ENCODE data around the gene ARL6IP1.

The ARL6IP1 gene

DNA sequence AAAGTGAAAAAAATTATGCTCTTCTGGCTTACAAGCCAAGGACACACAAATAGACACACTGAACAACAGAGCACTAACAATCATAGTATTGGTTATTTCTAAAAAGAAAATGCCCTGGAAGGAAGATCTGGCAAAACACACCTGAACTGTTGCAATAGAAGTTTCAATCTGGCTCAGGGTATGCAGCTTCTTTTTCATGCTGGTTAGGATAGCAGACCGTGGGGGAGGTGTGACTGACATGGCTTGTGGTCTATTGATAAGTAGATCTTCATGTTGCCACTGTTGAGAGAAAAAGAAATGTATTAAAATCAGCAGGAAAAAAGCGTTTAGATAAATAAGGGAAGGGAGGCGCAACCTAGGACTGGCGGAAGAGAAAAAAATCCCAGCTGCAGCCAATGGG is 26.5 kb upstream of the ARL6IP1 start:
- H3K4me1 ChIP-seq (ENCODE audit: control insufficient read depth, insufficient read depth, low read length), result peaks cover 3% of the 10 kb centered on the region
- H3K9ac ChIP-seq (ENCODE audit: low read depth, low read length), result no peak overlapping the region
- H3K27me3 ChIP-seq (ENCODE audit: control insufficient read depth, insufficient read depth, low read length), result no peaks in the 10 kb centered on the region
- no peaks in the 10 kb centered on the region for H3K9me3 ChIP-seq (ENCODE audit: control insufficient read depth, insufficient read depth, low read length)
- peaks cover 18% of the 10 kb centered on the region for H3K36me3 ChIP-seq (ENCODE audit: control insufficient read depth, insufficient read depth, low read length)
- H3K4me3 ChIP-seq (ENCODE audit: low read depth, low read length), result no peak overlapping the region

DNA sequence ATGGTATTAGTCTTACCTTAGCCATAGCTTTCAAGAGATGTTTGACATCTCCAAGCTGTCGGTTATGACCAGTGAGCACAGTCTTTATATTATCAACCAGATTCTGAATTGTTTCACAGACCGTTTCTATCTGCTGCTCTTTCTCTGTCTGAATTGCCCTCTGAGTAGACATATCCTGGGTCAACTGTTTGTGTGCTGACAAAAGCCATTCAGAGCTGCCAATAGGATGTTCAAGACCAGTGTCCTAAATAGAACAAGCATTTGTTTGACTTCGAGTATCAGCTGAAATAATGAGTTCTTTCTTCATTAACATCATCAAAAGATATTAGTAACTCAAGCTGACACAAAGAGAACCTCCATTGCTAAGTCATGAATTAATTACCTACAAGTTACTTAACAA is 14.9 kb upstream of the ARL6IP1 start:
- Histone ChIP-seq H3K36me3 (ENCODE audit: control insufficient read depth, insufficient read depth, low read length) (peaks cover 36% of the 10 kb centered on the region), H3K27me3 (ENCODE audit: control insufficient read depth, insufficient read depth, low read length) (no peaks in the 10 kb centered on the region)

GRCh38 chr16:18811925-18812324 is 10.6 kb upstream of the ARL6IP1 start:
- no peaks in the 10 kb centered on the region for H3K27me3 ChIP-seq (ENCODE audit: control insufficient read depth, insufficient read depth, low read length)
- H3K36me3 ChIP-seq (ENCODE audit: control insufficient read depth, insufficient read depth, low read length), result peaks cover 31% of the 10 kb centered on the region
- no peak overlapping the region for H3K9ac ChIP-seq (ENCODE audit: low read depth, low read length)
- H3K4me1 ChIP-seq (ENCODE audit: control insufficient read depth, insufficient read depth, low read length), result no peaks in the 10 kb centered on the region
- no peaks in the 10 kb centered on the region for H3K9me3 ChIP-seq (ENCODE audit: control insufficient read depth, insufficient read depth, low read length)
- no peak overlapping the region for H3K4me3 ChIP-seq (ENCODE audit: low read depth, low read length)

More for the DNA sequence above, 14.9 kb upstream of the ARL6IP1 start:
- H3K4me3 ChIP-seq (ENCODE audit: low read depth, low read length), result no peak overlapping the region
- H3K9me3 ChIP-seq (ENCODE audit: control insufficient read depth, insufficient read depth, low read length), result no peaks in the 10 kb centered on the region
- no peaks in the 10 kb centered on the region for H3K4me1 ChIP-seq (ENCODE audit: control insufficient read depth, insufficient read depth, low read length)
- no peak overlapping the region for H3K9ac ChIP-seq (ENCODE audit: low read depth, low read length)

- H3K4me3 ChIP-seq (ENCODE audit: low read depth, low read length), result no peak overlapping the region
- no peak overlapping the region for H3K9ac ChIP-seq (ENCODE audit: low read depth, low read length)
- H3K36me3 ChIP-seq (ENCODE audit: control insufficient read depth, insufficient read depth, low read length), result peaks cover 22% of the 10 kb centered on the region
- peaks cover 3% of the 10 kb centered on the region for H3K4me1 ChIP-seq (ENCODE audit: control insufficient read depth, insufficient read depth, low read length)
- H3K9me3 ChIP-seq (ENCODE audit: control insufficient read depth, insufficient read depth, low read length), result no peaks in the 10 kb centered on the region
- H3K27me3 ChIP-seq (ENCODE audit: control insufficient read depth, insufficient read depth, low read length), result no peaks in the 10 kb centered on the region
Measured at GRCh38 chr16:18809165-18809564, 7.8 kb upstream of the ARL6IP1 start.

DNA sequence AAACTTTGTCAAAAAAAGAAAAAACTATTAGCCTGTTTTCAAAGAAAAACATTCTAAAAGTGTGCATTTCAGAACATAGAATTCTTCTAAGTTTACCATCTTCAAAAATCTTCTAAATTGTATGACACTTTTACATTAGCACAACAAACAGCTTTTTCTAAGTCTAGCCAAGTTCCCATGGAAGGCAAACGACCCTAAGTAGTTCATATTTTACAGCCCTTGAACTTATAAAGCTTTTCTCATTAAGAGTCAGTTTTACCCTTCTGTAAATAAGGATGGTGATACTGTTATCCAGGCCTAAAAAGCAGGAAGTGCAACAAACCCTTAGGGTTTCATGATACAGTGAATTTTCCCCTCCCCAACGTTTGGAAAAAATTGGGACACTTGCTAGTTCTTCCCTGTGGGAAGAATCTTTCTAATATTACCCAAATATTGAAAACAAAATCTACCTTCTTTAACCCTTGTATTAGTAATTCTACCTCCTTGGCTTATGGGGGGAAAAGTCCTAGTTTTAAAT is 4.0 kb upstream of the ARL6IP1 start:
- H3K27me3 ChIP-seq (ENCODE audit: control insufficient read depth, insufficient read depth, low read length), result no peaks in the 10 kb centered on the region
- H3K4me3 ChIP-seq (ENCODE audit: low read depth, low read length), result no peak overlapping the region
- no peak overlapping the region for H3K9ac ChIP-seq (ENCODE audit: low read depth, low read length)
- peaks cover 12% of the 10 kb centered on the region for H3K36me3 ChIP-seq (ENCODE audit: control insufficient read depth, insufficient read depth, low read length)
- H3K9me3 ChIP-seq (ENCODE audit: control insufficient read depth, insufficient read depth, low read length), result no peaks in the 10 kb centered on the region
- H3K4me1 ChIP-seq (ENCODE audit: control insufficient read depth, insufficient read depth, low read length), result peaks cover 7% of the 10 kb centered on the region

DNA sequence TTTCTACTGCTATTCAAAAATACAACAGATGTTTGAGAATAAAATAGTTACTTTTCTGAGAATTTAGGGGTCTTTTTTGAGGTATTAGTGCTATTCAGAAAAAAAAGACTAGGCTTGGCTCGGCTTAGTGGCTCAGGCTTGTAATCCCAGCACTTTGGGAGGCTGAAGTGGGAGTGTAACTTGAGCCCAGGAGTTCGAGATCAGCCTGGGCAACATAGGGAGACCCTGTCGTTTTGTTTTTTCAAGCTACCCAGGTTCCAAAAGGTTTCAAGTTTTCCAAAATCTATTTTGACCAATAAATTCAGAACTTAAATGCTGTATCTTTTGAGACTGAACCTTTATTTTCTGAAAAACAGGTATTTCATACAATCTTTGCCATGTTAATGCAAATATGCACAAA is 3.2 kb upstream of the ARL6IP1 start:
- Histone ChIP-seq H3K36me3 (ENCODE audit: control insufficient read depth, insufficient read depth, low read length) (peaks cover 11% of the 10 kb centered on the region), H3K4me3 (ENCODE audit: low read depth, low read length) (no peak overlapping the region), H3K9ac (ENCODE audit: low read depth, low read length) (no peak overlapping the region), H3K9me3 (ENCODE audit: control insufficient read depth, insufficient read depth, low read length) (no peaks in the 10 kb centered on the region), H3K4me1 (ENCODE audit: control insufficient read depth, insufficient read depth, low read length) (peaks cover 11% of the 10 kb centered on the region), H3K27me3 (ENCODE audit: control insufficient read depth, insufficient read depth, low read length) (no peaks in the 10 kb centered on the region)

DNA sequence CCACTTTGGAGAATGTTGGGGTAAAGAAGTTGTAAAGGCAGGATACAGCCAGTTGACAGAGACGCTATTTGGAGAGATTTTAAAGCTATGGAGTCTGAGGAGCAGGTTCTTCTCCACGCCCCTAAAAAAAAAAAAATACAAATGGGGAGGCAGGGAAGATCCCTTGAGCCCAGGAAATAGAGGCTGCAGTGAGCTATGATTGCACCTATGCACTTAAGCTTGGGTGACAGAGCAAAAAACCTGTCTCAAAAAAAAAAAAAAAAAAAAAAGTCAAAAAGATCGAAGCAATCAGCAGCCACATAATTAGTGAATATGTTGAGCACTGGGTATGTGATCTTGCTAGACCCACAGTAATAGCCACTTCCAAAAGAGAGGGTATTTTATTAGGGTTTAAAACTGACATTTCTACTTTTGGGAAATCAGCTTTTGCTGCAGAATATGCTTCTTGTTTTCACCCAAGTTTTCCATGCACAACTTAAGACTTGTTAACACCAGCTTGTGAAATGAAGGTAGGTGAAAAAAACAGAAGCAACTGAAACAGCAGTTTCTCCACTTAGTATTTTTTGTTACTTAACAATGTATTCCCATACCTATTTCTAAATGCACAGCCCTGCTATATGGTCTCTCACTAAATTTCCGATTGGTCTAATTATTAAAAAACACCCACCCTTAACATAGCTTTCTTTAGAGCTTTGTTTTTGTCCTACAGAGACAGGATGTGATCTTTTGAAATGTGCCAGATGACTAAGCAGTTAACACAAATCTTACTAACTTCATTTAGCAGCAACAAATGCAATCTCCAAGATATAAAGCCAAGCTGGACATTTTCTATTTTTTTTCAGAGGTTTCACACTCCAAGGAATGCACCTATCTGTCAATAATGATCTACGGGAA is 2.5 kb upstream of the ARL6IP1 start:
- Histone ChIP-seq H3K27me3 (ENCODE audit: control insufficient read depth, insufficient read depth, low read length) (no peaks in the 10 kb centered on the region), H3K36me3 (ENCODE audit: control insufficient read depth, insufficient read depth, low read length) (peaks cover 4% of the 10 kb centered on the region), H3K4me3 (ENCODE audit: low read depth, low read length) (no peak overlapping the region), H3K4me1 (ENCODE audit: control insufficient read depth, insufficient read depth, low read length) (peaks cover 11% of the 10 kb centered on the region), H3K9ac (ENCODE audit: low read depth, low read length) (no peak overlapping the region), H3K9me3 (ENCODE audit: control insufficient read depth, insufficient read depth, low read length) (no peaks in the 10 kb centered on the region)

- Histone ChIP-seq H3K36me3 (ENCODE audit: control insufficient read depth, insufficient read depth, low read length) (no peaks in the 10 kb centered on the region), H3K27me3 (ENCODE audit: control insufficient read depth, insufficient read depth, low read length) (no peaks in the 10 kb centered on the region), H3K4me1 (ENCODE audit: control insufficient read depth, insufficient read depth, low read length) (peaks cover 11% of the 10 kb centered on the region), H3K9me3 (ENCODE audit: control insufficient read depth, insufficient read depth, low read length) (no peaks in the 10 kb centered on the region), H3K4me3 (ENCODE audit: low read depth, low read length) (no peak overlapping the region), H3K9ac (ENCODE audit: low read depth, low read length) (no peak overlapping the region)
Measured at GRCh38 chr16:18802767-18803343, 1.5 kb upstream of the ARL6IP1 start.

DNA sequence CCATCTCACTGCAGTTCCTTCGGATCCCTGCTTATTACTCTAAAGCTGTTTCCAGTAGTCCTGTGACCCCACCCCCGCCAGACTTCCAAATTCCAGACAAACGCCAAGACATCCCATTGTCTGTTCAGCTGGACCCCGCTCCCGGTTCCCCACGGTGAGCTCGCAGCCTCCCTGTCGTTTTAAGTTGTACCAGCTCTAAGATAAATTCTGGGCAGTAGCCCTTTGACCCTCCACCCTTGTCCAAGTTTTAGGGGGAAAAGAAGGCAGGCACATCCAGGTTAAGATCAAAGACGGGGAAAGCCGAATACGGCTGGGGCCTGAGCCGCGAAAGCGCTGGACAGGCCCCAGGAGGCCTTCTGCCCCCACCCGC is 589 bp downstream of the ARL6IP1 start:
- Histone ChIP-seq H3K9ac (ENCODE audit: low read depth, low read length) (peak overlapping the region; percentile 57), H3K36me3 (ENCODE audit: control insufficient read depth, insufficient read depth, low read length) (peaks cover 7% of the 10 kb centered on the region)

DNA sequence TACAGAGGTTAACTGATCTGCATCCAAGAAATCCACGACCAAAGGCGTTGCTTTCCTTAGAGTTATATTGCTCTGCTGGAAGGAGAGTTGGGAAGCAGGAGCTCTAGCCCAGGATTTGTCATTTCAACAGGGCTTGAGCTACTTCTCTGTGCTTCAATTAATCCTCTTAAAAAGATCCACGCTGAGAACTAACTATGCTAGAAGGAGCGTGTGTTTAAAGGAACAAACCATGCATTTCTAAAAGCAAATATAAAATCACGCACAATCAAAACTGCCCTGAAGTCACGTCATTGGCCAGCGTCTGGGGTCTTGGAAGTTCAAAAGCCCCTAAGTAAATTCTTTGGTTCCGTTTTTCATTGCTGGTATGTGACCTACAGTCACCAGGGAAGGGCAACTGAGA is 1.1 kb downstream of the ARL6IP1 start:
- peak overlapping the region; percentile 90 for H3K4me3 ChIP-seq (ENCODE audit: low read depth, low read length)
- peak overlapping the region; percentile 57 for H3K9ac ChIP-seq (ENCODE audit: low read depth, low read length)
- no peaks in the 10 kb centered on the region for H3K9me3 ChIP-seq (ENCODE audit: control insufficient read depth, insufficient read depth, low read length)
- H3K36me3 ChIP-seq (ENCODE audit: control insufficient read depth, insufficient read depth, low read length), result peaks cover 10% of the 10 kb centered on the region
- H3K27me3 ChIP-seq (ENCODE audit: control insufficient read depth, insufficient read depth, low read length), result no peaks in the 10 kb centered on the region
- peaks cover 11% of the 10 kb centered on the region for H3K4me1 ChIP-seq (ENCODE audit: control insufficient read depth, insufficient read depth, low read length)

More for the DNA sequence above, 589 bp downstream of the ARL6IP1 start:
- Histone ChIP-seq H3K27me3 (ENCODE audit: control insufficient read depth, insufficient read depth, low read length) (no peaks in the 10 kb centered on the region), H3K4me3 (ENCODE audit: low read depth, low read length) (peak overlapping the region; percentile 90), H3K4me1 (ENCODE audit: control insufficient read depth, insufficient read depth, low read length) (peaks cover 11% of the 10 kb centered on the region), H3K9me3 (ENCODE audit: control insufficient read depth, insufficient read depth, low read length) (no peaks in the 10 kb centered on the region)

- Histone ChIP-seq H3K36me3 (ENCODE audit: control insufficient read depth, insufficient read depth, low read length) (peaks cover 15% of the 10 kb centered on the region), H3K4me3 (ENCODE audit: low read depth, low read length) (peak overlapping the region; percentile 90)
Measured at GRCh38 chr16:18799500-18799899, 1.8 kb downstream of the ARL6IP1 start.

GRCh38 chr16:18797746-18798145 is 3.6 kb downstream of the ARL6IP1 start:
- no peaks in the 10 kb centered on the region for H3K9me3 ChIP-seq (ENCODE audit: control insufficient read depth, insufficient read depth, low read length)
- H3K9ac ChIP-seq (ENCODE audit: low read depth, low read length), result no peak overlapping the region
- H3K36me3 ChIP-seq (ENCODE audit: control insufficient read depth, insufficient read depth, low read length), result peaks cover 22% of the 10 kb centered on the region
- no peak overlapping the region for H3K4me3 ChIP-seq (ENCODE audit: low read depth, low read length)
- no peaks in the 10 kb centered on the region for H3K27me3 ChIP-seq (ENCODE audit: control insufficient read depth, insufficient read depth, low read length)
- peaks cover 5% of the 10 kb centered on the region for H3K4me1 ChIP-seq (ENCODE audit: control insufficient read depth, insufficient read depth, low read length)

More at GRCh38 chr16:18799500-18799899, 1.8 kb downstream of the ARL6IP1 start:
- Histone ChIP-seq H3K4me1 (ENCODE audit: control insufficient read depth, insufficient read depth, low read length) (peaks cover 8% of the 10 kb centered on the region), H3K27me3 (ENCODE audit: control insufficient read depth, insufficient read depth, low read length) (no peaks in the 10 kb centered on the region), H3K9me3 (ENCODE audit: control insufficient read depth, insufficient read depth, low read length) (no peaks in the 10 kb centered on the region), H3K9ac (ENCODE audit: low read depth, low read length) (peak overlapping the region; percentile 19)

Measured in iPS-15b (cell line).